T-helper 2 cell treated with Interferon-gamma antibody and Interleukin-4, amounts not matched to agents 100 ng/mL and 5 ng/mL, for 36 hours (primary cell): ENCODE results near the gene MAMDC2. TPM values are rescaled to one million over a fixed set of nuclear protein-coding genes. Genes with fewer than 3 reads are reported as not detected.
"Not testable (repeated sequence)": the region's sequence is repeated elsewhere in the genome, so short reads cannot be mapped to it uniquely, and the experiment has no call there.

Experiments
- intact Hi-C: fragments of 100-400 bp; cut with micrococcal nuclease; formaldehyde crosslinking; loops from one replicate; pipeline ENCODE4 v1.15.1; 2023
- total RNA-seq: library from RNA; stranded (reverse); gene quantifications from 2 replicates; pipeline ENCODE4 v1.2.3, GENCODE V29; 2022

The MAMDC2 gene
- total RNA-seq, 1 donor from 2014 or later = not detected

DNA sequence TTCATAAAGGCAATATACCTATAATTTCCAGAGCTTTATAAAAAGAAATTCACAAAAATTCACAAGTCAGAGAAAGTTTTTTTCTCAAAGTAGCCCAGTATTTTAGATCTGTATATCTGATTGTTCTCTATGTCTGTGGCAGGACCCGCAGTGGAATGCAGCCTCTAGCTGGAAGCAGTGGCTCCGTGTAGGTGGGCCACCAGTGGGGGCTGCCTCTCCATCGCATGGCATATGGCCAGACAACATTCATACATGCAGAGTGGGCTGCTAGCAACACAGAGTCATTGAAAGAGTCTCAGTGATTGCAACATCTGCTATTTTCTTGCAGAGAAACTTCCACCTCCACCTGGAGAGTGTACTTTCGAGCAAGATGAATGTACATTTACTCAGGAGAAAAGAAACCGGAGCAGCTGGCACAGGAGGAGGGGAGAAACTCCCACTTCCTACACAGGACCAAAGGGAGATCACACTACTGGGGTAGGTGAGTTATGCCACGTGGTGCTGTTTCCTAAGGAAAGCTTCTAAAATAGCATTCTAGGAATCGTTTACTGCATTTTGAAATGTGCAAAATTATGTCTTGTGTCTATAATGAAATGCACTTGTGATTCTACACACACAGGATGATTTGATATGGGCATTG lies 126.6 kb downstream of the MAMDC2 start:
- intact Hi-C loops = no loop called here

DNA sequence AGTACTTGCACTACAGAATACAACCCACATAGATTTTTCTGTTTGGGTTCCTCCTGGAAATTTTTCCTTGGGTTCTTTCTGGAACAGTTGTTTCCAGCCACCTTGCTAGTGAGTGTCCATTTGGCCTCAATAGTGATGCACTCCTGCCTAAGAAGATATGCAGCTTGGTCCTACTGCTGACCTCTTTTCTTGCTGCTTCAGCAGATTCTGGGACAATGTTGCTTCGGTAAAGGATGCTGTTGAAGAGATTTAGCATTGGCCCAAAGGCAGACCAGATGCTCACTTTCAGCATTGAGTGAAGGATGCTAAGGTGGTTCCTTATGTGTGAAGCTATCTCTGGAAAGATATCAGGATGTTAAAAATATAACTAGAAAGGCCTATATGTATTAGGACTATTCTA lies 128.9 kb downstream of the MAMDC2 start:
- intact Hi-C loops = no loop called here

DNA sequence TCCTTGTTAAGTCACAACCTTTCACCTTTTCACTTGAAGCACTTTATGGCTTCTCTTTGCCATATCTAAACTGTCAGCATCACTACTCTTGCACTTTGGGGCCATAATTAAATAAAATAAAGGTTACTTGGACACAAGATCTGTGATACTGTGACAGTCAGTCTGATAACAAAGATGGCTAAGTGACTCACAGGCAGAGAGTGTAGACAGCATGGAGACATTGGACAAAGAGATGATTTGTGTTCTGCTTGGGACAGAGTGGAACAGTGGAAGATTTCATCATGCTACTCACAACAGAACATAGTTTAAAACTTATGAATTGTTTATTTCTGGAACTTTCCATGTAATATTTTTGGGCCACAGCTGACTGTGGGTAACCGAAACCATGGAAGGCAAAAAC lies 133.5 kb downstream of the MAMDC2 start:
- intact Hi-C loops = no loop called here

DNA sequence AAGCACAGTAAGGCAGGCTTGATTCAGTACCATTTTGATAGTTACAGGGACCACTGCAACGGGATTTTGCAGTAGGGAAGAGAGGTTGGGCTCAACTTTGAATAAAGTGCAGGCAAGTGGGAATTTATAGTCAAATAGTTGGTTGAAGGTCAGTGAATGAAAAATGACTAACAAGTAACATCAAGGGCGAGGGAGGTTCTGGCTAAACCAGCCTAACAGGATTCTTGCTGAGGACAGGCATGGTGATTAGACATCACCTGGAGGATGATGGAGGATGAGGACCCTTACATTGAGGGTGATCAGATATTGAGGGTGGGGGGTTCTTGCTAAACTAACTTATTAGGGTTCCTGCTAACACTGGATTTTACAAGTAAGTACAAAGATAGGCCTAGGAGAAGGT lies 149.1 kb downstream of the MAMDC2 start:
- intact Hi-C loops = no loop called here

DNA sequence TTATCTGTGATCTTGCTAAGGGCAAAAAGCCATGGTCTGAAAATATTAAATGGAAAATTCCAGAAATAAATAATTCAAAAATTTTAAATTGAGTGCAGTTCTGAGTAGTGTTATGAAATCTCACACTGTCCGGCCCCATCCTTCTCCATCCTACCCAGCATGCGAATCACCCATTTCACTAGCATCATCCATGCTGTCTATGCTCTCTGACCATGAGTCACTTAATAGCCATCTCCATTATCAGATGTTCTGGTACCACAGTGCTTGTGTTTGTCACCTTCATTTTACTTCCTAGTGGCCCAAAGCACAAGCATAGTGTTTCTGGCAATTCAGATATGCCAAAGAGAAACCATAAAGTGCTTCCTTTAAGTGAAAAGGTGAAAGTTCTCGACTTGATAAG lies 151.8 kb downstream of the MAMDC2 start:
- intact Hi-C loops = no loop called here

DNA sequence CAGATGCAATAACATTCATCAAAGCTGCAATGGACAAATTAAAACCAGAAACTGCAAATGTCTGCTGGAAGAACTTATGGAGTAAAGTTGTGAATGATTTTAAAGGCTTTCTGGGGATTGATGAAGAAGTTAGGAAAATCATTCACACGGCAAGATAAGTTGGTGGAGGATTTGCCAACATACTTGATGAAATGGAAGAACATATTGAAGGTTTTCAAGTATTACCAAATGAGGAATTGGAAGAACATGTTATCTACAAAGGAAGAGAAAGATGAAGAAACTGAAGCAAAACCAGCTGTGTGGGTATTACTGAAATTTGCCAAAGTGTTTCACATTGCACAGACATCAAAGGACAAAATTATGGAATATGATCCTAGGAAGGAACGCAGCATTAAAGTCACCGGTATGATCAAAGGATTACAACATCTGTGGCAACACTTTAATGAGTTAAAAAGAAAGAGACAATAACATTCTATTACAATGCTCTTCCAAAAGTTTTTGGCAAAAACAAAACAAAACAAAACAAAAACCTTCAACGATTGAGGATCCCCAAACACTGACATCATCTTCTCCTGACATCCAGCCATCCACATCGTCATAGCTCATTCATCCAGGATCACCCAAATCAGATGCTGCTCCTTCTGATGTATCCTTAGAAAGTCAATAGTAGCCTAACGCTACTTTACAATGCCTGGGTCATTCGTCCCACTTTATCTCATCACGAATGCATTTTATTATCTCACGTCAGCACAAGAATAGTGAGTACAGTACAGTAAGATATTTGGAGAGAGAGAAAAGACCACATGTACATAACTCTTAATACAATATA lies 153.8 kb downstream of the MAMDC2 start:
- intact Hi-C loops = no loop called here

DNA sequence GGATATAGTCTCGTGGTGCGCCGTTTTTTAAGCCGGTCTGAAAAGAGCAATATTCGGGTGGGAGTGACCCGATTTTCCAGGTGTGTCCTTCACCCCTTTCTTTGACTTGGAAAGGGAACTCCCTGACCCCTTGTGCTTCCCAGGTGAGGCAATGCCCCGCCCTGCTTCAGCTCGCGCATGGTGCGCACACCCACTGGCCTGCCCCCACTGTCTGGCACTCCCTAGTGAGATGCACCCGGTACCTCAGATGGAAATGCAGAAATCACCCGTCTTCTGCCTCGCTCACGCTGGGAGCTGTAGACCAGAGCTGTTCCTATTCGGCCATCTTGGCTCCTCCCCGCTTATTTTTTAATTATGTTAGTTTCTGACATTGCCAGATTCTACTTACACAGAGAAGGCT lies 161.1 kb downstream of the MAMDC2 start:
- intact Hi-C loops = not testable (repeated sequence)

DNA sequence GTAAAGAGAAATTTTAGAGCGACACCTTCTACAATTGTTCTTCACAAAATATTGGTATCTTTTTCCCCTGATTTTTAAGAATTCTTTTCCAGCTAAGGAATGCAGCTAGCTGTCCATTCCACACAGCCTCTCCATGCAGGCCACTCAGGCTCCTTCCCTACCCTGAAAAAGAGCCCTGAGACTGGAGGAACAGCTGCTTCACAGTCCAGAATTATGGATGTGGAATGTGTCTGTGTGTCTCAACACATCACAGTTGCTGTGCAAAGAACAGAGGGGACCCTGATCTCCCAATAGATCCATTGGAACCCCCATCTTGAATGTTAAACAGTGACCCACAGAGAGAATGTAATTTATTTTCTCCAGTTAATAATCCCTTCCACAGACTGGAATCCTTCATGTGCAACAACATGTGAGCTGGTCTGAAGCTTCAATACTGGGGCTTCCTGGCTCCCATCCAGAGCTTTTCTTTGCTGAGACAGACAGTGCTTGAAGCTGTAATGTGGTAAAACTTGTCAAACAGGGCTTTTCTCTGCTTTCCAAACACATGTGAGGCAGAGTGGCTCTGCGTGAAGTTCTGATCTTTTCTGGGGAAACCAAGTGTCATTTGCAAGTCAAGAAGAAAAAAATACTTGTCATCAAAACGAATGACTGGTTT lies 161.8 kb downstream of the MAMDC2 start:
- intact Hi-C loops = no loop called here

DNA sequence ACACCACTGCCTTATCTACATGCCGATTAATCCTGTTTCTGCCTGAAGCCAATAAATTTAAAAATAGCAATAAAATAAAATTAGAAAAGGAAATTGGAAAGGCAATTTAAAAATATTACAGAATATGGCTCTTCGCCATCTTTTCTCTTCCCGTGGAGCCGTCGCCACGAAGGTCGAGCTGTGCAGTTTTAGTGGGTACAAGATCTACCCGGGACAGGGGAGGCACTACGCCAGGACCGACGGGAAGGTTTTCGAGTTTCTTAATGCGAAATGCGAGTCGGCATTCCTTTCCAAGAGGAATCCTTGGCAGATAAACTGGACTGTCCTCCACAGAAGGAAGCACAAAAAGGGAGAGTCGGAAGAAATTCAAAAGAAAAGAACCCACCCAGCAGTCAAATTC lies 173.4 kb downstream of the MAMDC2 start:
- intact Hi-C loops = no loop called here

DNA sequence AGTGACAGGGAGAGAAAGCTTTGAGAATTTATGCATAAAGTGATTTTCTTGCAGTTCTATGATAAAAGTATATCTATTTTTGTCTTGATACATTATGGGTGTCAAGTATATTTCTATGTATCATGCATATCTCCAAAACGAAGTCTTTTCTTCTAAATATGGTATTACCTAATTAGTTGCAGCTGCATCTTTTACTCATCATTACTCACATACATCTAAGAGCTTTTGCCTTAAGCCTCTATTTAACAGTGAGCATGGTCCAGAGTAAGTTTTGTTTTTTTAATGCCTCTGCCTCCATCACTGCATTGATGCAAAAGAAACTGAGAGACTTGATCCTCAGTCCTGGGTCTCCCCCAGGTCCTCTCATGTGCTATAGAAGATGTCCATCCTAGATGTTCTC lies 175.1 kb downstream of the MAMDC2 start:
- intact Hi-C loops = no loop called here

DNA sequence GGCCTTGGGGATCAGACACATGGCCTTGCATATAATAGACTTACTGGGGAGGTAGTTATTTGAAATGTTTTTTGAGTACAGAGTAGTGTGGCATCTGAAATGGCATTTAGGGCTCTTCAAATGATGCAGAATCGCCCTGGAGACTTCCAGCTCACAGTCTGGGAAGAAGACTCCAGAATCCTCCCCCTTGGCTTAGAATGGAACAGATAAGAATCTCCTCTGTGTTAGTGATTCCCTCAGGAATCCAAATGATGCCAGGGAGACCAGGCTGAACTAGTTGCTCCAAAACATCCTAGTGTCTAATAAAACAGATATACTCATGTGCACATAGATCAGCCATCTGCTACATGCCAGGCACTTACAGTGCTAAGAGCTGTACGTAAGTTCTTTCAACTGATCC lies 176.6 kb downstream of the MAMDC2 start:
- intact Hi-C loops = no loop called here

DNA sequence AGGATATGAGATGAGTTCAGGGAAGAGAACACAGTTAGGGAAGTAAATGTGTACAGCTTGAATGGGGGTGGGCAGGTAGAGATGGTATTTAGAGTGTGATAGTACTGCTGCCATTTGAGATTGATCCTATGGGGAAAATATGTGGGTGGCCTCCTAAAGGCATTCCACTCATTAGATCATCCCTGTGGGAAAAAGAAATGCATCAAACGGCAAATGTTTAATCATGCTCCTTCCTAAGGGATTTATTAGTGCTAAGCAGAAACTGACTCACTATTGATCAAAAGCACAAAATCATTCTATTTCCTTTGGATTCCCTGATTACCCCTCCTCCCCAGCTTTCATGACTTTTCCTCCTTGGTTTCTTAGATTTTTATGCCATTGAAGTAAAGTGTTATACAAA lies 178.7 kb downstream of the MAMDC2 start:
- intact Hi-C loops = no loop called here

DNA sequence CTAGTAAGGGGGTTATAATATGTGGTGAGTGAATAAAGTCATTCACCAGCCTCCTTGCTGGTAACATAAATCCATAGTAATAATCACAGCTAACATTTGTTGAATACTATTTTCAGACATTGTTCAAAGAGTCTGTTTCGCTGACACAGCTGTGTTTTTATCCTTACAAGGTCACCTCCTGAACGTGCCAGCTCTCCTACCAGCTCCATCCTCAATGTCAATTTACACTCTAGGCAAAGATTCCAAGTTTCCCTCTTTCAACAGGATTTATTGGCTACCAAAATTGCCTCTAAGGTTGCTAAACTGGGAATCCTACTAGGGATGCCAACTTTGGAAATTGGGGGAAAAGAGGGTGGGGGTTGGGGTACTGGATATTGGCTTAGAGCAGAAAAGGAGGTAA lies 184.5 kb downstream of the MAMDC2 start:
- intact Hi-C loops = no loop called here

DNA sequence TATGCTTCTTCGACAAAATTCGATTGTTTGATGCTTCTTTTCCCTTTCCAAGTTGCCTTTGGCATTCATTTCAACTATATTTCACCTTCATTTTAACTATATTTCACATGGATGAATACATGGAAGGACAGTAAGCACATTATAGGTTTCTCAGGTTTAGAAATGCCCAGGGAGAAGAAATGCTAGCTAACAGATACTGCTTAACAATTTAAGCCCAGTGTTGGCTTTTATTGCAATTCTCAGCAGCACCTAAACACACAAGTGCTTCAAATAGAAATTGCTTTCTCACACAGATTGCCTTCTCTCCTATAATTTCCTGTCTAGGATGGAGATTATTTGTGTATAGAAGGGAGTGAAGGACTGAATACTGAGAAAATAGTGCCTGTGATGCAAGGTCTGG lies 185.0 kb downstream of the MAMDC2 start:
- intact Hi-C loops = no loop called here

DNA sequence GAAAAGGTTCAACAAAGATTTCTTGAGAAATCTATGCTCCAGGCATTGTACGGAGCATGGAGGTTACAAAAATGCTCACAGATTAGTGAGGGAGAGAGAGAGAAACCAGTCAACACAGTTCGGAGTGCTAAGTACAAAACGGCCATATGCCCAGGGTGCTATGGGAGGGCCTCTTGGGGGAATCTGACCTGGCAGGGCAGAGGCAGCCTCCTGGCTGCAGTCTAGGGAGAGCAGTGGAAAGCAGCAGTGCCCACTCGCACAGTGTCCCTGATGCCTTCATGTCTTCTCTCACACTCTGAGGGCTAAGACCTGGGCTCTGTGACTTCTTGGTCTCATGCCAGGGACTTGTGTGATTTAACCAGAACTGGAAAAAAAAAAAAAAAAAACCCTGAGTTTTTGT lies 185.4 kb downstream of the MAMDC2 start:
- intact Hi-C loops = no loop called here

DNA sequence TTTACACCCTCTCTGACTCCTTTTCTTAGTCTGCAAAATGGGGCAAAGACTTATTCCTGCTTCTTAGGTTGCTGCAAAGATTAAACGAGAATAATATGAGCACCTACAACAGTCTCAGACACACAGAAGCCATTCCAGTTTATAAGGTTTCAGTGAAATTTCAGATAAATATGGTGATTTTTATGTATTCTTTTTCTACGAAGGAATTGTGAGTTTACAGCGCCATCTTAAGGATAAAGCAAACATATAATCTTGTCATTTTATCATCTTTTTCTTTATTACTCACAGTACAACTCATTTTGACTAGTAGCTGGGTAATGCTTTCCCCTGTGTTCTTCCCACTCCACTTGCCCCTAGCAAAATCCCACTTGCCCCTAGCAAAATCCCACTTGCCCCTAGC lies 185.9 kb downstream of the MAMDC2 start:
- intact Hi-C loops = no loop called here

DNA sequence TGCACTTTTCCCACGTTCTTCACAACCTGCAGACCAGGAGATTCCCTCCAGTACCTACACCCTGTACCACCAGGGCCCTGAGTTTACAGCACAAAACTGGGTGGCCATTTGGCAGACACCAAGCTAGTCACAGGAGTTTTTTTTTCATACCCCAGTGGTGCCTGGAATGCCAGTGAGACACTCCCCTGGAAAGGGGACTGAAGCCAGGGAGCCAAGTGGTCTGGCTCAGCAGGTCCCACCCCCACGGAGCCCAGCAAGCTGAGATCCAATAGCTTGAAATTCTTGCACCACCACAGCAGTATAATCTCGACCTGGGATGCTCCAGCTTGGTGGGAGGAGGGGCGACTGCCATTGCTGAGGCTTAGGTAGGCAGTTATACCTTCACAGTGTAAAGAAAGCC lies 188.8 kb downstream of the MAMDC2 start:
- intact Hi-C loops = no loop called here

DNA sequence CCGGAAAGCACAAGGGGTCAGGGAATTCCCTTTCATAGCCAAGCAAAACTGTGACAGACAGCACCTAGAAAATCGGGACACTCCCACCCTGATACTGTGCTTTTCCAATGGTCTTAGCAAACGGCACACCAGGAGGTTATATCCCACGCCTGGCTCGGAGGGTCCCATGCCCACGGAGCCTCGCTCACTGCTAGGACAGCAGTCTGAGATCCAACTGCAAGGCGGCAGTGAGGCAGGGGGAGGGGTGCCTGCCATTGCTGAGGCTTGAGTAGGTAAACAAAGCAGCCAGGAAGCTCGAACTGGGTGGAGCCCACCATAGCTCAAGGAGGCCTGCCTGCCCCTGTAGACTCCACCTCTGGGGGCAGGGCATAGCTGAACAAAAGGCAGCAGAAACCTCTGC lies 190.6 kb downstream of the MAMDC2 start:
- intact Hi-C loops = not testable (repeated sequence)

DNA sequence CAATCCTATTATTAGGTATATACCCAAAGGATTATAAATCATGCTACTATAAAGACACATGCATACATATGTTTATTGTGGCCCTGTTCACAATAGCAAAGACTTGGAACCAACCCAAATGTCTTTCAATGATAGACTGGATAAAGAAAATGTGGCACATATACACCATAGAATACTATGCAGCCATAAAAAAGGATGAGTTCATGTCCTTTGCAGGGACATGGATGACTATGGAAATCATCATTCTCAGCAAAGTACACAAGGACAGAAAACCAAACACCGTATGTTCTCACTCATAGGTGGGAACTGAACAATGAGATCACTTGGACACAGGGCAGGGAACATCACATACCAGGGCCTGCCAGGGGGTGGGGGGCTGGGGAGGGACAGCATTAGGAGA lies 202.3 kb downstream of the MAMDC2 start:
- intact Hi-C loops = not testable (repeated sequence)

DNA sequence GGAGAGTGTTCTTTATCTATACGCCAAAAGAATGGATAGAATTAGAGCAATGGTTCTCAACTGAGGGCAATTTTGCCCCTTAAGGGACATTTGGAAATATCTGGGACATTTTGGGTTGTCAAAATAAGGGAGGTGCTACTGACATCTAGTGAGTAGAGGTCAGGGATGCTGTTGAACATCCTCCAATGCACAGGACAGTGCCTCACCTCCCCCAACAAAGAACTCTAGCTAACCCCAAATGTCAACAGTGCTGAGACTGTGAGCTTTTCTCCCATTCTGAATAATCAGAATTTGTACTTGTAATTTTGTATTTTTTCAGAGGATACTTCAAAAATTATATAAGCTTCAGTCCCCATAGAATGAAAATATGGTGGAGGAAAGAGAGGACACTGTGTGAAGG lies 206.6 kb downstream of the MAMDC2 start:
- intact Hi-C loops = loop anchor here (10.0 kb wide), 3 partner anchors 435 to 1075 kb away; partner anchors contain the start of genes APBA1 and TJP2

DNA sequence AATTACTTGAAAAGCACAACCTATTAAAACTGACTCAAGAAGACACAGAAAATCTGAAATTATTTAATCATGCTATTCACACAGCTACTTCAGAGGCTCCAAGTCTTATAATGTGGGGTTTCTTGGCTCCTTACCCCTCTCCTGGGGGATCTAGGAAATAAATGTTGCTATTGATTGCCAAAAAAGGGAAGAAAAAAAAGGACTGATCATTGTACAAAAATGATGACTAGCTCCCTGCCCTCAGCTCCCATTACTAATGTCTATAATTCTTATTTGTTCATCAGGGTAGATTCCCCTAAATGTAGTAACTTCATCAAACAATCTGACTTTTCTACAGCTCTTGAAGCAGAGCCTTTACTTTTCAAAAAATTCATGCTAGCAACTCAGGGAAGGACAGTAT lies 211.8 kb downstream of the MAMDC2 start:
- intact Hi-C loops = loop anchor here (10.0 kb wide), 3 partner anchors 441 to 1081 kb away; partner anchors contain the start of genes APBA1 and TJP2

DNA sequence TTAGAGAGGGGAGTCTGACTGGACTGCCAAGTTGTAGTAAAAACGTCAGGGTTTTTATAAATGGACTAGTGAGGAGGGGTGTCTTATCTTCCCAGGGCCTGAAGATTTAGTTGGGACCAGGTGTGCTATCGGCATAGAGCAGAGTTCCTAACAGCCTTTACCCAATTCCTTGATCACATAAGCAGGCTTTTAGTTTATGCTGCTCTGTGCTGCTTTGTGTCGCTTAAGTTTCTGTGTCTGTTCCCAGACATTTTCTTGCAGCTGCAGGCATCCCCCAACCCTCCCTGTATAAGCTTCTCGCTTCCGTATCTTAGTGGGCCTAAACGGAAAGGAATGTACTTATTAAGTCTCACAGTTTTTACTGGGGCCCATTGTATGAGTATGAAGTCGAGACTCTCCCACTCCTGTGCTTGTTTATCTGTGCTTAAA lies 212.5 kb downstream of the MAMDC2 start:
- intact Hi-C loops = loop anchor here (10.0 kb wide), 3 partner anchors 441 to 1081 kb away; partner anchors contain the start of genes APBA1 and TJP2
